Endothelial cell (in vitro differentiated cells): ENCODE data around the gene PAPOLA. TPM values are rescaled to one million over a fixed set of nuclear protein-coding genes. Genes with fewer than 3 reads are reported as not detected.

ENCODE experiments used
- DNase-seq: peaks from one replicate; pipeline ENCODE4 v3.0.0; 2021; ENCODE audit warnings: low spot score
- H3K27ac Mint-ChIP-seq: one replicate; pipeline ENCODE4 v1.8.0; 2021; ENCODE audit warnings: mixed read lengths, inconsistent platforms; ENCODE audit not compliant: unreplicated experiment
- H3K27me3 Mint-ChIP-seq: one replicate; pipeline ENCODE4 v1.8.0; 2021; ENCODE audit warnings: mild to moderate bottlenecking, moderate library complexity, mixed read lengths, inconsistent platforms; ENCODE audit not compliant: unreplicated experiment
- H3K36me3 Mint-ChIP-seq: one replicate; pipeline ENCODE4 v1.8.0; 2021; ENCODE audit warnings: mild to moderate bottlenecking, low read depth, mixed read lengths, inconsistent platforms; ENCODE audit not compliant: unreplicated experiment
- H3K4me1 Mint-ChIP-seq: one replicate; pipeline ENCODE4 v1.8.0; 2021; ENCODE audit warnings: mild to moderate bottlenecking, mixed read lengths, inconsistent platforms; ENCODE audit not compliant: unreplicated experiment
- H3K4me3 Mint-ChIP-seq: one replicate; pipeline ENCODE4 v1.8.0; 2021; ENCODE audit warnings: mild to moderate bottlenecking, mixed read lengths, inconsistent platforms; ENCODE audit not compliant: unreplicated experiment
- H3K9me3 Mint-ChIP-seq: one replicate; pipeline ENCODE4 v1.8.0; 2021; ENCODE audit warnings: mixed read lengths, inconsistent platforms; ENCODE audit not compliant: unreplicated experiment
- total RNA-seq: library from RNA; stranded (reverse); fragmentation: NEBNext Ultra II Directional; extraction: Animal tissue kit (Norgen Biotek cat#: 25700); gene quantifications from one replicate; pipeline ENCODE4 v1.2.1, GENCODE V29; 2021; ENCODE audit not compliant: unreplicated experiment
- TF ChIP-seq, protein P1 (sequence below): fragments of 200-600 bp; sonication (generic); IDR thresholded peaks from one replicate; pipeline ENCODE4 v1.5.0; 2021; ENCODE audit warnings: antibody characterized with exemption; ENCODE audit not compliant: unreplicated experiment

Gene PAPOLA
- total RNA-seq, 1 donor from 2014 or later: 161 TPM

- Mint-ChIP-seq H3K9me3 (no peaks in the 10 kb centered on the region), H3K27ac (no peak overlapping the region), H3K36me3 (no peaks in the 10 kb centered on the region), H3K27me3 (peaks cover 3% of the 10 kb centered on the region), H3K4me3 (no peak overlapping the region), H3K4me1 (no peaks in the 10 kb centered on the region)
- TF ChIP-seq, protein P1, sequence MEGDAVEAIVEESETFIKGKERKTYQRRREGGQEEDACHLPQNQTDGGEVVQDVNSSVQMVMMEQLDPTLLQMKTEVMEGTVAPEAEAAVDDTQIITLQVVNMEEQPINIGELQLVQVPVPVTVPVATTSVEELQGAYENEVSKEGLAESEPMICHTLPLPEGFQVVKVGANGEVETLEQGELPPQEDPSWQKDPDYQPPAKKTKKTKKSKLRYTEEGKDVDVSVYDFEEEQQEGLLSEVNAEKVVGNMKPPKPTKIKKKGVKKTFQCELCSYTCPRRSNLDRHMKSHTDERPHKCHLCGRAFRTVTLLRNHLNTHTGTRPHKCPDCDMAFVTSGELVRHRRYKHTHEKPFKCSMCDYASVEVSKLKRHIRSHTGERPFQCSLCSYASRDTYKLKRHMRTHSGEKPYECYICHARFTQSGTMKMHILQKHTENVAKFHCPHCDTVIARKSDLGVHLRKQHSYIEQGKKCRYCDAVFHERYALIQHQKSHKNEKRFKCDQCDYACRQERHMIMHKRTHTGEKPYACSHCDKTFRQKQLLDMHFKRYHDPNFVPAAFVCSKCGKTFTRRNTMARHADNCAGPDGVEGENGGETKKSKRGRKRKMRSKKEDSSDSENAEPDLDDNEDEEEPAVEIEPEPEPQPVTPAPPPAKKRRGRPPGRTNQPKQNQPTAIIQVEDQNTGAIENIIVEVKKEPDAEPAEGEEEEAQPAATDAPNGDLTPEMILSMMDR: no peak
- DNase-seq: no peak
These were observed 96.2 kb downstream of the PAPOLA start for GRCh38 chr14:96598332-96598928.

GRCh38 chr14:96599076-96599475, 96.9 kb downstream of the PAPOLA start:
- Mint-ChIP-seq H3K27me3 (peaks cover 7% of the 10 kb centered on the region), H3K27ac (no peak overlapping the region), H3K4me1 (no peaks in the 10 kb centered on the region), H3K9me3 (no peaks in the 10 kb centered on the region), H3K36me3 (no peaks in the 10 kb centered on the region), H3K4me3 (no peak overlapping the region)
- no peak for DNase-seq
- TF ChIP-seq, protein P1: no peak

GRCh38 chr14:96602186-96602585, 100.0 kb downstream of the PAPOLA start:
- DNase-seq: no peak
- TF ChIP-seq, protein P1: no peak
- Mint-ChIP-seq H3K9me3 (no peaks in the 10 kb centered on the region), H3K36me3 (no peaks in the 10 kb centered on the region), H3K27ac (no peak overlapping the region), H3K27me3 (peaks cover 10% of the 10 kb centered on the region), H3K4me1 (no peaks in the 10 kb centered on the region), H3K4me3 (no peak overlapping the region)

DNA sequence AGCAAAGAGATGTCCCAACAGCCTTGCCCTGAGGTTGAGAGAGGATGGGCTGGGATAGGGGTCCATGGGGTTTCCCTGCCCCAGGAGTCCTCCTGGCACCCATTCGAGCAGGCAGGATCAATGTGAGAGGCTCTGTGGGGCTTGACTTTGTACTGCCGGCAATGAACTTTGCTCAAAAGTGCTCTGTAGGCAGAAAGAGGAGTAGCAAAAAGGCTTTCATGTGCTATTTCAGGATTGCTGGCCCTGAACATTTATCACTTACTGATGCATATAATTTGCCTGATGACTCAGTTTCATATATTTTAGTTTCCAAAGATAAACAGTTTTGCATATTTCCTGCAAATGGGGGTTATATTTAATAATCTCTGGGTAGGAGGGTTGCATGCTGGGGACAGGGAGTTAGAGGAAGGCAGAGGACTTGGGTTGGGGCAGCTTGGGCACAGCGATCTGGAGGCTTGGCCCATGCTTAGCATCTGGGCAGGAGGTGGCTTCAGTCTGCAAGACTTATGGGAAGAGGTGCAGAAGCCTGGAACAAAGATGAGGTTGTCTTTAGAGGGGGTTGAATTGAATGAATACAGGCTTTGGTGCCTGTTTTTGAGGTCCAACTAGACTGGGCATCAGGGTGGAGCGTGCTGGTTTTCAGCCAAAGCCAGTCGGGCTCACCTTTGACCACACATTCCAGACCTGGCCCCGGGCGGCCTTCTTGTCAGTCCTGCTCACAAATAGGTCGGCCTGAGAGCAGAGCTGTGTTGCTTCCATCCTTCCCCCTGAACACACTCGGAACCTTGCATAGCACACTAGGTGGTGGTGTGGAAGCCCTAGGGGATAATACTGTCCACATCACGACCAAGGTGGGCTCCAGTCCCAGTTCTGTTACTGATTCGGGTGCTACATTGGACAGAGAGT, 101.4 kb downstream of the PAPOLA start:
- no peak for DNase-seq
- no peaks in the 10 kb centered on the region for H3K9me3 Mint-ChIP-seq
- no peaks in the 10 kb centered on the region for H3K36me3 Mint-ChIP-seq
- peaks cover 13% of the 10 kb centered on the region for H3K27me3 Mint-ChIP-seq
- TF ChIP-seq, protein P1: no peak
- H3K4me3 Mint-ChIP-seq: no peak overlapping the region
- no peaks in the 10 kb centered on the region for H3K4me1 Mint-ChIP-seq
- H3K27ac Mint-ChIP-seq: no peak overlapping the region

- Mint-ChIP-seq H3K4me3 (no peak overlapping the region), H3K36me3 (no peaks in the 10 kb centered on the region), H3K4me1 (no peaks in the 10 kb centered on the region), H3K27me3 (peaks cover 7% of the 10 kb centered on the region), H3K27ac (no peak overlapping the region), H3K9me3 (no peaks in the 10 kb centered on the region)
- DNase-seq: no peak
- TF ChIP-seq, protein P1: no peak
These were observed 112.3 kb downstream of the PAPOLA start for GRCh38 chr14:96614481-96614881.
